ENCODE results near the gene CSNK1G2. TPM values are rescaled to one million over a fixed set of nuclear protein-coding genes. Genes with fewer than 3 reads are reported as not detected.

Gene CSNK1G2
- total RNA-seq, 4 donors from 2014 or later, result 37.9 to 42.9 (median 38.1) TPM

- in situ Hi-C loops (cut with MboI; ENCODE audit: low sequenced_read_pairs in 4 of 4), result no loop called here
- H3K36me3 ChIP-seq, result peaks cover 0 to 13% of the 10 kb centered on the region in 2 donors
- no peak overlapping the region for H3K4me3 ChIP-seq
- no peaks in the 10 kb centered on the region for H3K27me3 ChIP-seq
- no peaks in the 10 kb centered on the region for H3K4me1 ChIP-seq
- no peaks in the 10 kb centered on the region for H3K9me3 ChIP-seq
- intact Hi-C loops (cut with DNase I; ENCODE audit: low total_unique reads), result no loop called here
- no peak overlapping the region for H3K27ac ChIP-seq
- ATAC-seq (no peak), DNase-seq (no peak)
- TF ChIP-seq, protein P1, sequence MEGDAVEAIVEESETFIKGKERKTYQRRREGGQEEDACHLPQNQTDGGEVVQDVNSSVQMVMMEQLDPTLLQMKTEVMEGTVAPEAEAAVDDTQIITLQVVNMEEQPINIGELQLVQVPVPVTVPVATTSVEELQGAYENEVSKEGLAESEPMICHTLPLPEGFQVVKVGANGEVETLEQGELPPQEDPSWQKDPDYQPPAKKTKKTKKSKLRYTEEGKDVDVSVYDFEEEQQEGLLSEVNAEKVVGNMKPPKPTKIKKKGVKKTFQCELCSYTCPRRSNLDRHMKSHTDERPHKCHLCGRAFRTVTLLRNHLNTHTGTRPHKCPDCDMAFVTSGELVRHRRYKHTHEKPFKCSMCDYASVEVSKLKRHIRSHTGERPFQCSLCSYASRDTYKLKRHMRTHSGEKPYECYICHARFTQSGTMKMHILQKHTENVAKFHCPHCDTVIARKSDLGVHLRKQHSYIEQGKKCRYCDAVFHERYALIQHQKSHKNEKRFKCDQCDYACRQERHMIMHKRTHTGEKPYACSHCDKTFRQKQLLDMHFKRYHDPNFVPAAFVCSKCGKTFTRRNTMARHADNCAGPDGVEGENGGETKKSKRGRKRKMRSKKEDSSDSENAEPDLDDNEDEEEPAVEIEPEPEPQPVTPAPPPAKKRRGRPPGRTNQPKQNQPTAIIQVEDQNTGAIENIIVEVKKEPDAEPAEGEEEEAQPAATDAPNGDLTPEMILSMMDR (IDR thresholded peaks at IDR 0.05 in 4 of 5, conservative IDR thresholded peaks at IDR 0.05 in 1 of 5), result no peak
- TF ChIP-seq POLR2A (IDR thresholded peaks at IDR 0.05), result no peak
Observed at GRCh38 chr19:1974381-1975161, 33.6 kb downstream of the CSNK1G2 start.

DNA sequence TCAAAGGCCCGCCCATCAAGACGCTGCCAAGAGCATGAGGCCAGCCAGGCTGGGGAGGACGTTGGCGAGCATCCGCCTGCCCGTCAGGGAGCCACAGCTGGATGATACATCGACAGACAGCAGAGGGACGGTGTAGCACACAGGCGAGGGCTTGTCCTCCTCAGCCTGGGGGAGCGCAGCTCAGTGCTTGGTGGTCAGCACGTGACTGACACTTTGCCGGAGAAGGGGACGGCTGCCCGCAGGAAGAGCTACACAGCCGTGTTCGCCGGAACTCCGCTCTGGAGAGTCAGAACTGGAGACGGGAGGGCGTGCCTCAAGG lies 34.1 kb downstream of the CSNK1G2 start:
- Histone ChIP-seq H3K27me3 (no peaks in the 10 kb centered on the region), H3K4me3 (no peak overlapping the region), H3K9me3 (no peaks in the 10 kb centered on the region), H3K4me1 (no peaks in the 10 kb centered on the region), H3K27ac (no peak overlapping the region), H3K36me3 (peaks cover 0 to 15% of the 10 kb centered on the region in 2 donors)
- ATAC-seq (no peak), DNase-seq (no peak)
- in situ Hi-C loops (cut with MboI; ENCODE audit: low sequenced_read_pairs in 4 of 4), result no loop called here
- intact Hi-C loops (cut with DNase I; ENCODE audit: low total_unique reads), result no loop called here
- TF ChIP-seq POLR2A (IDR thresholded peaks at IDR 0.05), result no peak
- TF ChIP-seq, protein P1 (IDR thresholded peaks at IDR 0.05 in 4 of 5, conservative IDR thresholded peaks at IDR 0.05 in 1 of 5), result no peak

DNA sequence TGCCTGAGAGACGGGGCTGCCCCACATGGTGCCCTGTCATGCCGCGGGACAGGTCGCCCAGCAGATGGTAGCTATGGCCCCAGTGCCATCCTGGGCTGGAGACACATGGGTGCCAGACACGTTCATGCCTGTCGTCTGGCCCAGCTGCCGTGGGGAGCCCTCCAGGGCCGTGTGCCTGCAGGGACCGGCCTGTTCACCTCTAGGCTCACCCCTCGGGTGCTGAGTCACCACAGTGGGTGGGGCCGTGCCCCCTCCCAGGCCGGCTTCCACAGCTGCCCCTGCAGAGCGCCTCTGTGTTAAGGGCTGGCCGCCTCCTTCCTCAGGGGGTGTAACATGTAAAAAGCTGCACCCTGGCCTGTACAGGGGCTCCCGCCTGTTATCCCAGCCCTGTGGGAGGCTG lies 36.1 kb downstream of the CSNK1G2 start:
- Histone ChIP-seq H3K36me3 (peaks cover 0 to 34% of the 10 kb centered on the region in 2 donors), H3K4me3 (no peak overlapping the region), H3K4me1 (no peaks in the 10 kb centered on the region), H3K9me3 (no peaks in the 10 kb centered on the region), H3K27ac (no peak overlapping the region), H3K27me3 (no peaks in the 10 kb centered on the region)
- no peak for TF ChIP-seq POLR2A (IDR thresholded peaks at IDR 0.05)
- TF ChIP-seq, protein P1 (IDR thresholded peaks at IDR 0.05 in 4 of 5, conservative IDR thresholded peaks at IDR 0.05 in 1 of 5), result no peak
- in situ Hi-C loops (cut with MboI; ENCODE audit: low sequenced_read_pairs in 4 of 4) (no loop called here), intact Hi-C loops (cut with DNase I; ENCODE audit: low total_unique reads) (no loop called here)
- DNase-seq (no peak), ATAC-seq (no peak)

DNA sequence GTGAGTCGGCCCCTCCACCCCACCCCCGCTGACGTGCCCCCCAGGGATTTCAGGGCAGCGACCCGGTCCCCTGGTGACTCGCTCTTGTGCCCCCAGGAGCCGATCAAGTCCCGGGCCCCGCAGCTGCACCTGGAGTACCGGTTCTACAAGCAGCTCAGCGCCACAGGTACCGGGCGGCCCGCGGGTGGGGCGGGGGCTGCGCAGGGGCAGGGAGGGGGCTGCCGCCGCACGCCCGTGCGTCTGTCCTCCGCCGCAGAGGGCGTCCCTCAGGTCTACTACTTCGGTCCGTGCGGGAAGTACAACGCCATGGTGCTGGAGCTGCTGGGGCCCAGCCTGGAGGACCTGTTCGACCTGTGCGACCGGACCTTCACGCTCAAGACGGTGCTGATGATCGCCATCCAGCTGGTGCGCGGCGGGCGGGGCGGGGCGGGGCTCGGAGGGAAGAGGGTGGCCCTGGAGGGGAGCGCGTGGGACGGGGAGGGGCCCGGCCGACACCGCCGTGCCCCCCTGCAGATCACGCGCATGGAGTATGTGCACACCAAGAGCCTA lies 37.4 kb downstream of the CSNK1G2 start:
- DNase-seq, result no peak
- no peak for TF ChIP-seq POLR2A (IDR thresholded peaks at IDR 0.05)
- TF ChIP-seq, protein P1 (IDR thresholded peaks at IDR 0.05 in 4 of 5, conservative IDR thresholded peaks at IDR 0.05 in 1 of 5), result no peak
- Histone ChIP-seq H3K36me3 (peaks cover 0 to 35% of the 10 kb centered on the region in 2 donors), H3K27ac (no peak overlapping the region), H3K4me3 (no peak overlapping the region), H3K9me3 (no peaks in the 10 kb centered on the region), H3K4me1 (no peaks in the 10 kb centered on the region), H3K27me3 (no peaks in the 10 kb centered on the region)
- in situ Hi-C loops (cut with MboI; ENCODE audit: low sequenced_read_pairs in 4 of 4) (no loop called here), intact Hi-C loops (cut with DNase I; ENCODE audit: low total_unique reads) (no loop called here)
- no peak for ATAC-seq

All from gastrocnemius medialis (tissue), 4 donors.